Activated CD4-positive, alpha-beta memory T cell treated with anti-CD3 and anti-CD28 coated beads for 36 hours (primary cell): ENCODE results near the gene IQSEC1. TPM values are rescaled to one million over a fixed set of nuclear protein-coding genes. Genes with fewer than 3 reads are reported as not detected.

Source experiments
- CTCF ChIA-PET: fragments of 350-600 bp; sonication (Branson Sonifier 250); formaldehyde crosslinking; loops from one replicate; lab custom pipeline; 2021; ENCODE audit warnings: antibody characterized with exemption, inconsistent platforms; lab: Charles Lee
- POLR2A ChIA-PET: fragments of 350-600 bp; sonication (Branson Sonifier 250); formaldehyde crosslinking; loops from one replicate; lab custom pipeline; 2021; ENCODE audit warnings: antibody characterized with exemption; lab: Charles Lee
- DNase-seq: peaks from one replicate; pipeline ENCODE4 v3.0.0-alpha.2; 2020
- H3K27ac Mint-ChIP-seq: one replicate; pipeline ENCODE4 v1.8.0; 2021; ENCODE audit warnings: mixed read lengths
- H3K27me3 Mint-ChIP-seq: one replicate; pipeline ENCODE4 v1.8.0; 2021; ENCODE audit warnings: mixed read lengths
- H3K36me3 Mint-ChIP-seq: one replicate; pipeline ENCODE4 v1.8.0; 2021; ENCODE audit warnings: mixed read lengths
- H3K4me1 Mint-ChIP-seq: one replicate; pipeline ENCODE4 v1.8.0; 2021; ENCODE audit warnings: low read depth, mixed read lengths
- H3K4me3 Mint-ChIP-seq: one replicate; pipeline ENCODE4 v1.8.0; 2021; ENCODE audit warnings: mild to moderate bottlenecking, mixed read lengths
- H3K9me3 Mint-ChIP-seq: one replicate; pipeline ENCODE4 v1.8.0; 2021; ENCODE audit warnings: mixed read lengths
- intact Hi-C: fragments of 100-400 bp; cut with micrococcal nuclease; formaldehyde crosslinking; loops from one replicate; pipeline ENCODE4 v1.15.1; 2023
- total RNA-seq, 2 experiments: library from RNA; stranded (reverse); gene quantifications; one replicate each; pipeline ENCODE4 v1.2.3, GENCODE V29; 2021

Gene IQSEC1
- total RNA-seq, 2 experiments from 2014 or later, result 42.5 to 43.8 TPM

DNA sequence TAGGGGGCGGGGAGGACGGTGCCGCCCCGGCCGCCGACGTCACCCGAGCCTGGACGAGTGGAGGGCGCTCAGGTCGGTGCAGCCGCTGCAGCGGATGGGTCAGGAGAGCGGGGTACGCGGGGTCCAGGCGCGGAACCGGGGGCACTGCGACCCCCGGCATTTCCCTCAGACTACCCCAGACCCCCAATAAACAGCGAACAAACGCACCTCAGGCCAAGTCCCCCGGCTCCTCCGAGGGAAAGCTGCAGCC, 78.9 kb downstream of the IQSEC1 start:
- no peak for DNase-seq
- peaks cover 52% of the 10 kb centered on the region for H3K4me1 Mint-ChIP-seq
- no peaks in the 10 kb centered on the region for H3K9me3 Mint-ChIP-seq
- intact Hi-C loops, result loop anchor here (1.0 kb wide), 1 partner anchor 8 kb away; no protein-coding TSS in a partner anchor
- ChIA-PET POLR2A (interaction anchor here (2.1 kb wide), 1 partner anchor 12 kb away, joined by 8 read pairs; no protein-coding TSS in a partner anchor), CTCF (interaction anchor here (1.1 to 4.3 kb wide), 17 partner anchors 8 to 458 kb away, joined by 3 to 71 read pairs (median 6); partner anchors contain the start of gene RPL32)
- H3K4me3 Mint-ChIP-seq, result peak overlapping the region; percentile 85
- peaks cover 10% of the 10 kb centered on the region for H3K36me3 Mint-ChIP-seq
- no peaks in the 10 kb centered on the region for H3K27me3 Mint-ChIP-seq
- H3K27ac Mint-ChIP-seq, result no peak overlapping the region

DNA sequence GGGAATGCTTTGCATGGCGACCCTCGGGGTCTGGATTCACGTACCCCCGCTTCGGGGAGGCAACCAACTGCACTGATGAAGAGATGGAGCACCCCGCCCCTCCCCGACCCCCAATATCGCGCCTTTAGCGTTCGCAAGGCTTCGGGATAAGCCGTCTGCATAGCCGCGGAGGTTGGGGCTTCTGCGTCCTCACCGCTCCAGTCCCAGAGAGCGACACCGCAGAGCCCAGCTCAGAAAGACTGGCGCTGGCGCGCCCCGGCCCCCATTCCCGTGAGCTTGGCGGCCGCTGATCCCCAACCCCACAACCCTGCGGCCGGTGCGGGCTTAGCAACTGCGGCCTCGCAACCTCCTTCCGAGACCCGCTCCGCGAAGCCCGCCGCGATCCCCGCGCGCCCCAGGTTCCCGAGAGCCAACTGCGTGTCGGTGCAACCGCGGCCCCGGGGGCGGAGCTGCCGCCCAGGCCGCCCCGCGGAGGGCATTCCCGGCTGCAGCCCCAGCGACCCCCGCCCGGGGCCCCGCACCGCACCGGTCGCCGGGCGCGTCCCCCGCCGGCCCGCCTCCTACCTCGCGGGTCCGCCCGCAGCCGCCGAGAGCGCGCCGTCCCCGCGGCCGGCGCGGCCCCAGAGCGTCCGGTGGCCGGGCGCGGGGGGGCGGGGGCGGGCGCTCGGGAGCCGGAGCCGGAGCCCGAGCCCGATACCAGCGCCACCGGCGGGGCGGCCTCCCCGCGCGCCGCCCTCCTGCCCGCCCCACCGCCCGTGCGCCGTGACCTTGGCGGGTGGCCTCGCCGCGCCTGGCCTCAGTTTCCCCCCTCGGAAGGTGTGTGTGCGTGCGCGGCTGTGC, 79.5 kb downstream of the IQSEC1 start:
- ChIA-PET POLR2A (interaction anchor here (1.0 kb wide), 1 partner anchor 13 kb away, joined by 3 read pairs; no protein-coding TSS in a partner anchor), CTCF (interaction anchor here (1.1 to 4.3 kb wide), 9 partner anchors 7 to 152 kb away, joined by 3 to 71 read pairs (median 9); partner anchors contain the start of gene RPL32)
- Mint-ChIP-seq H3K36me3 (peaks cover 10% of the 10 kb centered on the region), H3K9me3 (no peaks in the 10 kb centered on the region), H3K27me3 (no peaks in the 10 kb centered on the region), H3K27ac (no peak overlapping the region), H3K4me1 (peaks cover 55% of the 10 kb centered on the region), H3K4me3 (peak overlapping the region; percentile 85)
- intact Hi-C loops, result loop anchor here (1.0 kb wide), 1 partner anchor 9 kb away; no protein-coding TSS in a partner anchor
- peak; percentile 32 for DNase-seq

DNA sequence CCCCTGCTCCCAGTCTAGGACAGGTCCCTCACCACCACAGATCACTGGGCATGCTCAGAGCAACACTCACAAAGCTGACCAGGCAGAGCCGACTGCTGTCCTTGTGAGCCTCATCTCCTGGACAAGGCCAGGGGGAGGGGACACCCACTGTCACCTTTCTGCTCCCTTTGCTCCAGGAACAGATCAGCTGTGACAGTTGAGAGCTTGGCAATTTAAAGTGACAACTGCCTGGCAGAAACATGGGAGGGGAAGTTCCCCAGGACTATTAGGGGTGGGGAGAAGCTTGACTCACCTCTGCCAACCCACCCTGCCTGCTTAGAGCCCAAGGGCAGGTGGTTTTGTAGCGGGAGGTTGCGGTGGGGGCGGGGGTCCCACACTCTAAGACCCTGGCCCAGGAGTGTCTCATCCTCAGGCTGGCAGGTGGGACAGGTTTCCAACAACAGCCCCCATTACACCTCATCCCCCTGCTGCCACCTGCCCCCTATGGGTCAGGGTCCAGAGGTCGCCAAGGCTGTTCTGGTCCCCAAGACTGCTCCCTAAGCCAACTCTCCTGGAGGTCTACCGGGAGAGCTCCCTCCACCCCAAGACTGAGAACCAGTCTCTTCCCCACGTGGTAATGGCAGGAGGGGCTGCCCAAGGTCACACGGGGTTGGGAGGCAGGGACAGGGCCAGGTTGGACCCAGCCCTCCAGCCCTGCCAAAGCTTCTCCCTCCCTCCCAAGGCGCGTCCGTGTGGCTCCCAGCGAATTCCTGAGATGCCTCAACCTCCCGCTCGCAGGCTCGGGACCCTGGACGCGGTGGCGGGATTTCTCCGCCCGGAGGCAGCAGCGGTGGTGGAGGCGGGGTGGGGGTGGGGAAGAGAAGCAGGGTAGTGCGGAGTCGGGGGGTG, 80.4 kb downstream of the IQSEC1 start:
- intact Hi-C loops, result no loop called here
- no peak for DNase-seq
- ChIA-PET CTCF (interaction anchor here (0.8 to 4.3 kb wide), 6 partner anchors 10 to 44 kb away, joined by 3 to 71 read pairs (median 9); no protein-coding TSS in a partner anchor), POLR2A (interaction anchor here (1.0 kb wide), 1 partner anchor 12 kb away, joined by 3 read pairs; no protein-coding TSS in a partner anchor)
- peaks cover 57% of the 10 kb centered on the region for H3K4me1 Mint-ChIP-seq
- peaks cover 4% of the 10 kb centered on the region for H3K36me3 Mint-ChIP-seq
- H3K4me3 Mint-ChIP-seq, result peak overlapping the region; percentile 66
- no peak overlapping the region for H3K27ac Mint-ChIP-seq
- H3K9me3 Mint-ChIP-seq, result no peaks in the 10 kb centered on the region
- no peaks in the 10 kb centered on the region for H3K27me3 Mint-ChIP-seq

DNA sequence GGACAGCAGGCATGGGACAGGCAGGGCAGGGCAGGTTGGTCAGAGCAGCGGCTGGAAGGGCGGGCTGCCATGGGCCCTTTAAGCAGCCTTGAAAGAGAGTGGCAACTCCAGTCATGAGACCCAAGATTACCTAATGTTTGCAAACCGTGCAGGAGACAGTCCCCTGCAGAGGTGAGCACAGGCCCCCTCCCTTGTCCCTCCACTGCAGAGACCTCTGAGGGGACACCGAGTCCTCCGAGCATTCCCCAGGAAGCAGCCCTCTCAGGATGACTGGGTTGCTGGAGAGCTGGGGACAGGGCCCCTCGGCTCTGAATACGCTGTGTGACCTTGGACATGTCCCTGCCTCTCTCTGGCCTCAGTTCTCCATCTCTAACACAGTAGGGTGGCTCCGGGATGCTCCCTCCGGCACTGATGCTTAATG, 81.4 kb downstream of the IQSEC1 start:
- intact Hi-C loops, result no loop called here
- DNase-seq, result no peak
- Mint-ChIP-seq H3K27me3 (no peaks in the 10 kb centered on the region), H3K4me3 (no peak overlapping the region), H3K36me3 (no peaks in the 10 kb centered on the region), H3K9me3 (no peaks in the 10 kb centered on the region), H3K27ac (no peak overlapping the region), H3K4me1 (peaks cover 55% of the 10 kb centered on the region)
- ChIA-PET POLR2A (interaction anchor here (0.6 kb wide), 1 partner anchor 41 kb away, joined by 3 read pairs; no protein-coding TSS in a partner anchor), CTCF (no interaction called here)

DNA sequence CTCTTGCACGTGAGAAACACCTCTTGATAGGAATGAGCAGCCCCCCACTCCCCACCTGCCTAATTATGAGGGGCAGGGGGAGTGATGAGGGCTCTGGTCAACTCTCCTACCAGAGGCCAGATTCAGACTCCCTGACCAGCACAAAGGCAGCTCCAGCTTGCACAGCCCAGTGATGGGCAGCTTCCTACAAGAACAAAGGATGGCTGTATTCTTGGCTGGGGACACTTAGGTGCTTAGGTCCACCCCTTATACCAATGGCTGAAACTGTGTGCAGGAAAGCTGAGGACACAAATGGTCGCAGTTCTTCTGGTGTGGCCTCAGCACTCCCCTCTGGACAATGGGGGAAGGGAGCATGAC, 81.8 kb downstream of the IQSEC1 start:
- ChIA-PET POLR2A (no interaction called here), CTCF (no interaction called here)
- peaks cover 51% of the 10 kb centered on the region for H3K4me1 Mint-ChIP-seq
- H3K27me3 Mint-ChIP-seq, result no peaks in the 10 kb centered on the region
- no peaks in the 10 kb centered on the region for H3K9me3 Mint-ChIP-seq
- DNase-seq, result no peak
- intact Hi-C loops, result no loop called here
- H3K36me3 Mint-ChIP-seq, result no peaks in the 10 kb centered on the region
- no peak overlapping the region for H3K27ac Mint-ChIP-seq
- no peak overlapping the region for H3K4me3 Mint-ChIP-seq

DNA sequence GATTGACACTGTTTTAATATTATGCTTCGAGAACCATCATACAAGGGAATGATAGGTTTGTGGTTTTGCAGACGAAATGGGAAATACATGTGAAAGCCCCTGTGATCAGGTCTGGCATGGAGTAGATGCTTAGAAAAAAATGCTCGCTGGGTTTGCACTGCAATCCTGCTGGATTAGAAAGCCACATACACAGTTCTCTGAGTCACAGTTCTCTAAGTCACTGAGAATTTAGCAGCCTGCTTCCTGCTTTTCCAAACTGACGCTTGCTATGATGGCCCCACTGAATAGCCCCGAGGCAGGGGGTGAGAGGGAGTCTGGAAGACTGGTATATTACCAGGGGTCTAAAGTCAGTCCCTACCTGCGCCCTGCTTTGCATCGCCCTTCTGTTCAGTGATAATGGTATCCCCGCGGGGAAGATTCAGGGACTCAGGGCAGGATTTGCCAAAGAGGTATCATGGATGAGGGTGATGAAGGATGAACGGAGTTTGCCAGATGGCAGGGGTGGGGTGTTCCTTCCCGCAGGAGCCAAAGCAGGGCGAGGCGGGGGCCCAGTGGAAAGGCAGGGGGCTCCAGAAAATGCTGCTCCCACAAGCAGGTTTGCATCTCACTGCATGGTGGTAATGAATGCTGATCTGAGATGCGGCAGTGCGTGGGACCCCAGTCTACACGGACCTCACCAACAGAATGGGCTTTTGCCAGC, 82.3 kb downstream of the IQSEC1 start:
- H3K4me3 Mint-ChIP-seq, result no peak overlapping the region
- ChIA-PET POLR2A (no interaction called here), CTCF (interaction anchor here (0.9 kb wide), 1 partner anchor 9 kb away, joined by 3 read pairs; no protein-coding TSS in a partner anchor)
- H3K4me1 Mint-ChIP-seq, result peaks cover 48% of the 10 kb centered on the region
- intact Hi-C loops, result no loop called here
- no peaks in the 10 kb centered on the region for H3K9me3 Mint-ChIP-seq
- peak overlapping the region; percentile 9 for H3K27ac Mint-ChIP-seq
- H3K36me3 Mint-ChIP-seq, result no peaks in the 10 kb centered on the region
- no peak for DNase-seq
- H3K27me3 Mint-ChIP-seq, result no peaks in the 10 kb centered on the region

DNA sequence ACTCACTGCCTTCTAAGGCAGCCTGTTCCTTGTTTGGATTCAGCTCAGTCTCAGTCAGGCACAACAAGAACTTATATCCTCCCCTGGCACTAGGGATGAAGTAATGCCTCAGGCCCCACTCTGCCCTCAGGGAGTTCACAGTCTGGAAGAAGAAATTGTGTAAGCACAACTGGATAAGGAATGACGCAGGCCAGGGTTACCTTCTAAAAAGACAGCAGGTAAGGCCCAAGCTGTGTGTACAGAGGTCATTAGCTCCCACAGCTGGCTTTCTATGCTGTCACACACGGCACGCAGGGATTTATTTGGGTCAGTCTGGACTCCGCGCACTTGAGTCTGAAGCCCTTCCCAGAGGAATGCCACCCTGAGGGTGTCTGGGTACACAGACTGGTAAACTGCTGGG, 82.9 kb downstream of the IQSEC1 start:
- H3K36me3 Mint-ChIP-seq, result no peaks in the 10 kb centered on the region
- intact Hi-C loops, result no loop called here
- no peak overlapping the region for H3K27ac Mint-ChIP-seq
- POLR2A ChIA-PET, result no interaction called here
- H3K4me1 Mint-ChIP-seq, result peaks cover 47% of the 10 kb centered on the region
- H3K27me3 Mint-ChIP-seq, result no peaks in the 10 kb centered on the region
- H3K4me3 Mint-ChIP-seq, result no peak overlapping the region
- CTCF ChIA-PET, result interaction anchor here (0.9 to 1.3 kb wide), 2 partner anchors 8 to 17 kb away, joined by 3 to 4 read pairs; no protein-coding TSS in a partner anchor
- H3K9me3 Mint-ChIP-seq, result no peaks in the 10 kb centered on the region
- no peak for DNase-seq

DNA sequence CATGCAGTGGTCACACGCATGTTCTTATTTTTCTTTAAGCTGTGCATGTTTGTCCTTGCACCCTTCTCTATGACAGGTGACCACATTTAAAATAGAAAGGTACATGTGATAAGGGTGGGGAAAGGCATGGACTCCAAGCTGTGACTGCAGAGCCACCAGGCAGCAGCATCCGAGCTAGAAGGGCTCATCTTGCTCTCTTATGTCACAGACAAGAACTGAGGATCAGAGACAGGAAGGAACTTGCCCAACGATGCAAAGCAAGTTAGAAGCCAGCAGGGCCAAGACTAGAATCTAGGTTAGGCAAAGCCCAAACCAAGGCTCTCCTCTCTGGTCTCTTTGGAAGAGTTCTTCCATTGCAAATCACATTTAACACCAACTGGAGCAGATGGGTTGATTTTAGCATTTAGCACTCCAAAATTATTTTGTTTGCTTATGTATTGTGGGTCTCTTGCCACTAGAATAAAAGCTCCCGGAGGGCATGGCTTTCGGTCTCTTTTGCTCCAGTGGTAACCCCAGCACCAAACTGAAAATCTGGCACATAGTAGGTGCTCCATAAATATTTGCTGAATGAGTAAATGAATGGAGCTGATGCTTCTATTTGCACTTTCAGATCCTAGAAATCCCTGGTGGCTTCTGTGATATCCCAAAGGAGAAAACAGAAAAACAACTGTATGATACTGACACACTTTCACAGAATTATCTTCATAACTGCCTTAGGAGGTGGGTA, 84.3 kb downstream of the IQSEC1 start:
- DNase-seq, result no peak
- H3K27ac Mint-ChIP-seq, result no peak overlapping the region
- CTCF ChIA-PET, result interaction anchor here (1.0 to 1.3 kb wide), 3 partner anchors 18 to 102 kb away, joined by 3 to 4 read pairs (median 3); no protein-coding TSS in a partner anchor
- POLR2A ChIA-PET, result interaction anchor here (0.6 to 0.9 kb wide), 2 partner anchors 12 to 20 kb away, joined by 3 to 4 read pairs; no protein-coding TSS in a partner anchor
- no peaks in the 10 kb centered on the region for H3K36me3 Mint-ChIP-seq
- no peak overlapping the region for H3K4me3 Mint-ChIP-seq
- H3K27me3 Mint-ChIP-seq, result no peaks in the 10 kb centered on the region
- no peaks in the 10 kb centered on the region for H3K9me3 Mint-ChIP-seq
- peaks cover 49% of the 10 kb centered on the region for H3K4me1 Mint-ChIP-seq
- intact Hi-C loops, result no loop called here

DNA sequence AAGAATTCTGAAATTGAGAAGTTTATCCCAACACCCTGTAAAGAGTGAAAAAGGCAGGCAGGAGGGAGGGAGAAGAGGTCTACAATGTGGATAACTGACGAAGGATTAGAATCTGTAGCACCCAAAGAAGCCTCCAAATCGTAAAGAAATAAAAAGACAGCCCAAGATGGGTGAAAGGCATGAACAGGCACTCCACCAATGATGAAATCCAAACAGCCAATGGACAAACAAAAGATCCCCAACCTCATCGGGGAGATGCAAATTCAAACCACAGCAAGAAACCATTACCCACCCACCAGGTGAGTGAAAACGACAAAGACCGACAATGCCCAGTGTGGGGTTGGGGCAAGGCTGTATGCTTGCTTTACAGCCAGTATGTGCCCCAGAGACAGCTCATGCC, 85.6 kb downstream of the IQSEC1 start:
- Mint-ChIP-seq H3K9me3 (no peaks in the 10 kb centered on the region), H3K27ac (no peak overlapping the region), H3K27me3 (no peaks in the 10 kb centered on the region), H3K4me3 (no peak overlapping the region), H3K36me3 (no peaks in the 10 kb centered on the region), H3K4me1 (peaks cover 58% of the 10 kb centered on the region)
- CTCF ChIA-PET, result interaction anchor here (2.3 kb wide), 1 partner anchor 7 kb away, joined by 10 read pairs; no protein-coding TSS in a partner anchor
- intact Hi-C loops, result no loop called here
- no peak for DNase-seq
- POLR2A ChIA-PET, result no interaction called here

DNA sequence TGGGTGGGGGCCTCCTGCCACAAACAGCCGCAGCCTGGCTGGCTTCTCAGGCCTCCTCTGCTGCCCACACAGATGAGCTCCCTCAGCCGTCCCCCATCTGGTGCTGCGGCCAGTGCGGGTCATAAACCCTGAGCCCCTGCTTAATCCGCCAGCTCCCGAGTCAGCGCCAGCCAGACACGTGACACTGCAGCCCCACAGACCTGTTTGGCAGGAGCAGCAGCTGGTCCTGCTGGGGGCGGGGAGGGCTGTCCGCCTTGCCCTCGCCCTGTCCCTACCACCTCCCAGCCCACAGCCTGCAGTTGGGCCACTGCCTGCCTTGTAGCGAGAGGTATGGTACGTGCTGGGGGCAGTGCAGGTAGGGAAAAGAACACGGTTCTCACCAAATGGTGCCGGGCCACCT, 86.2 kb downstream of the IQSEC1 start:
- H3K27me3 Mint-ChIP-seq, result no peaks in the 10 kb centered on the region
- no peak overlapping the region for H3K4me3 Mint-ChIP-seq
- ChIA-PET CTCF (interaction anchor here (1.1 to 7.2 kb wide), 4 partner anchors 8 to 105 kb away, joined by 3 to 53 read pairs (median 7); no protein-coding TSS in a partner anchor), POLR2A (no interaction called here)
- no peaks in the 10 kb centered on the region for H3K36me3 Mint-ChIP-seq
- H3K27ac Mint-ChIP-seq, result no peak overlapping the region
- H3K9me3 Mint-ChIP-seq, result no peaks in the 10 kb centered on the region
- intact Hi-C loops, result no loop called here
- DNase-seq, result no peak
- peaks cover 60% of the 10 kb centered on the region for H3K4me1 Mint-ChIP-seq

DNA sequence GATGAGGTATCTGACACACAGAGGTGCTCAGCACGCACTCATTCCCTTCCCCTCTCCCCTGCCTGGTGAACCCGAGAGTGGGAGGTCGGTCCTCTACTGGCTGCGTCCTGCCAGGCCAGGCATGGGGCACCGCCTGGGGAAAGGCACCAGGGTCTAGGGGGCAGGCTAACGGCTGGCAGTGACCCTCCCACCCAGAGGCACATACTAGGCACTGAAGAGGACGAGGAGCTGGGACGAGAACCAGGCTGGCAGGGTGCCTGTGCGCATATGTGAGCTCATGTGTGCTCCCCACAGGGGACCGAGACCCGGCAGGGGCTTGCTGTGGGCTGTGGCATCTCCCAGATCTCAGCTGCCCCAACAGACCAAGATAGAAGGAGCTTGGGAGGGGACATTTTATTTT, 86.7 kb downstream of the IQSEC1 start:
- intact Hi-C loops, result no loop called here
- DNase-seq, result no peak
- H3K27ac Mint-ChIP-seq, result no peak overlapping the region
- peaks cover 61% of the 10 kb centered on the region for H3K4me1 Mint-ChIP-seq
- ChIA-PET CTCF (interaction anchor here (1.1 to 7.2 kb wide), 5 partner anchors 8 to 105 kb away, joined by 3 to 53 read pairs (median 4); no protein-coding TSS in a partner anchor), POLR2A (no interaction called here)
- no peaks in the 10 kb centered on the region for H3K36me3 Mint-ChIP-seq
- no peak overlapping the region for H3K4me3 Mint-ChIP-seq
- H3K9me3 Mint-ChIP-seq, result no peaks in the 10 kb centered on the region
- H3K27me3 Mint-ChIP-seq, result no peaks in the 10 kb centered on the region
